ENCODE results near the gene GFER.
"Not testable (repeated sequence)": the region's sequence is repeated elsewhere in the genome, so short reads cannot be mapped to it uniquely, and the experiment has no call there.

GFER gene

GRCh38 chr16:1983544-1984346 lies at the start of gene GFER:
Gene GFER (plus strand): TSS chr16:1984193. CDS start chr16:1984219, 26 bp downstream.
- peak; percentile 38 for DNase-seq

GRCh38 chr16:1936945-1937479 lies 47.0 kb upstream of the GFER start:
- no peak for DNase-seq

GRCh38 chr16:1938316-1938715 lies 45.7 kb upstream of the GFER start:
- DNase-seq = no peak

- no peak for DNase-seq
Measured at GRCh38 chr16:1938910-1939309, 45.1 kb upstream of the GFER start.

- not testable (repeated sequence) for DNase-seq
Measured at GRCh38 chr16:1939833-1940232, 44.2 kb upstream of the GFER start.

GRCh38 chr16:1940273-1941161 lies 43.5 kb upstream of the GFER start:
- no peak for DNase-seq

GRCh38 chr16:1941162-1942046 lies 42.6 kb upstream of the GFER start:
- DNase-seq = no peak

GRCh38 chr16:1942047-1942809 lies 41.8 kb upstream of the GFER start:
- DNase-seq = no peak

- DNase-seq = peak; percentile 94
Measured at GRCh38 chr16:1942810-1943726, 40.9 kb upstream of the GFER start, which contains the start of gene MSRB1. Gene MSRB1 (minus strand): TSS chr16:1943199. CDS start chr16:1943156, 43 bp downstream.

- no peak for DNase-seq
Measured at GRCh38 chr16:1944612-1945199, 39.3 kb upstream of the GFER start.

GRCh38 chr16:1945559-1946391 lies 38.2 kb upstream of the GFER start:
- no peak for DNase-seq

GRCh38 chr16:1946495-1947368 lies 37.3 kb upstream of the GFER start:
- no peak for DNase-seq

GRCh38 chr16:1947369-1947670 lies 36.7 kb upstream of the GFER start:
- DNase-seq = no peak

GRCh38 chr16:1949507-1949906 lies 34.5 kb upstream of the GFER start:
- DNase-seq = no peak

- DNase-seq = no peak
Measured at GRCh38 chr16:1950047-1950446, 33.9 kb upstream of the GFER start.

GRCh38 chr16:1950559-1950958 lies 33.4 kb upstream of the GFER start:
- DNase-seq = no peak

- DNase-seq = no peak
Measured at GRCh38 chr16:1953734-1954133, 30.3 kb upstream of the GFER start.

- DNase-seq = not testable (repeated sequence)
Measured at GRCh38 chr16:1957434-1958142, 26.4 kb upstream of the GFER start.
